HG02763 (cell line): Measurements from ENCODE around the gene NSMCE1.
A peak's percentile ranks its signal among the peaks of the same experiment; 100 is the strongest.
"Not testable (repeated sequence)": the region's sequence is repeated elsewhere in the genome, so short reads cannot be mapped to it uniquely, and the experiment has no call there.

ENCODE experiments used
- ATAC-seq: cut with Tn5 transposase; IDR thresholded peaks from one replicate; pipeline ENCODE4 v1.9.1; 2021; ENCODE audit warnings: mild to moderate bottlenecking, moderate library complexity; ENCODE audit not compliant: unreplicated experiment

The NSMCE1 gene

GRCh38 chr16:27220527-27220926 is 48.0 kb downstream of the NSMCE1 start:
- ATAC-seq: no peak

GRCh38 chr16:27220120-27220519 is 48.5 kb downstream of the NSMCE1 start:
- no peak for ATAC-seq

GRCh38 chr16:27219161-27219560 is 49.4 kb downstream of the NSMCE1 start:
- ATAC-seq: no peak

- ATAC-seq: no peak
Observed at GRCh38 chr16:27218756-27219155, 49.8 kb downstream of the NSMCE1 start.

- ATAC-seq: no peak
Observed at GRCh38 chr16:27217256-27217655, 51.3 kb downstream of the NSMCE1 start.

GRCh38 chr16:27216297-27216885 is 52.2 kb downstream of the NSMCE1 start:
- no peak for ATAC-seq

- no peak for ATAC-seq
Observed at GRCh38 chr16:27215660-27216059, 52.9 kb downstream of the NSMCE1 start.

- no peak for ATAC-seq
Observed at GRCh38 chr16:27214084-27214961, 54.2 kb downstream of the NSMCE1 start.

- ATAC-seq: no peak
Observed at GRCh38 chr16:27211026-27211425, 57.5 kb downstream of the NSMCE1 start.

- no peak for ATAC-seq
Observed at GRCh38 chr16:27210174-27210573, 58.4 kb downstream of the NSMCE1 start.

- ATAC-seq: no peak
Observed at GRCh38 chr16:27209591-27209990, 59.0 kb downstream of the NSMCE1 start.

GRCh38 chr16:27208796-27209195 is 59.8 kb downstream of the NSMCE1 start:
- ATAC-seq: no peak

- no peak for ATAC-seq
Observed at GRCh38 chr16:27208081-27208680, 60.4 kb downstream of the NSMCE1 start.

GRCh38 chr16:27207121-27207520 is 61.5 kb downstream of the NSMCE1 start:
- not testable (repeated sequence) for ATAC-seq

- ATAC-seq: no peak
Observed at GRCh38 chr16:27205423-27206065, 63.0 kb downstream of the NSMCE1 start.

GRCh38 chr16:27204312-27204915 is 64.2 kb downstream of the NSMCE1 start:
- no peak for ATAC-seq

GRCh38 chr16:27203507-27204311 is 64.9 kb downstream of the NSMCE1 start, which contains the start of gene KDM8:
Gene KDM8, plus strand, starts transcription at chr16:27203526. Its CDS starts 6,598 bp downstream, at chr16:27210124.
- ATAC-seq: peak; percentile 89

GRCh38 chr16:27202923-27203506 is 65.6 kb downstream of the NSMCE1 start:
- ATAC-seq: peak; percentile 50

- ATAC-seq: not testable (repeated sequence)
Observed at GRCh38 chr16:27200914-27201313, 67.7 kb downstream of the NSMCE1 start.

- peak; percentile 25 for ATAC-seq
Observed at GRCh38 chr16:27199736-27200135, 68.8 kb downstream of the NSMCE1 start.
